LNCAP (cell line): Measurements from ENCODE around the gene MRPL49.

Experiments
- TF ChIP-seq, protein P1 (sequence below): fragments of 450-650 bp; IDR thresholded peaks from 2 replicates; pipeline ENCODE4 v1.5.1; 2017; ENCODE audit warnings: mild to moderate bottlenecking

Gene MRPL49

DNA sequence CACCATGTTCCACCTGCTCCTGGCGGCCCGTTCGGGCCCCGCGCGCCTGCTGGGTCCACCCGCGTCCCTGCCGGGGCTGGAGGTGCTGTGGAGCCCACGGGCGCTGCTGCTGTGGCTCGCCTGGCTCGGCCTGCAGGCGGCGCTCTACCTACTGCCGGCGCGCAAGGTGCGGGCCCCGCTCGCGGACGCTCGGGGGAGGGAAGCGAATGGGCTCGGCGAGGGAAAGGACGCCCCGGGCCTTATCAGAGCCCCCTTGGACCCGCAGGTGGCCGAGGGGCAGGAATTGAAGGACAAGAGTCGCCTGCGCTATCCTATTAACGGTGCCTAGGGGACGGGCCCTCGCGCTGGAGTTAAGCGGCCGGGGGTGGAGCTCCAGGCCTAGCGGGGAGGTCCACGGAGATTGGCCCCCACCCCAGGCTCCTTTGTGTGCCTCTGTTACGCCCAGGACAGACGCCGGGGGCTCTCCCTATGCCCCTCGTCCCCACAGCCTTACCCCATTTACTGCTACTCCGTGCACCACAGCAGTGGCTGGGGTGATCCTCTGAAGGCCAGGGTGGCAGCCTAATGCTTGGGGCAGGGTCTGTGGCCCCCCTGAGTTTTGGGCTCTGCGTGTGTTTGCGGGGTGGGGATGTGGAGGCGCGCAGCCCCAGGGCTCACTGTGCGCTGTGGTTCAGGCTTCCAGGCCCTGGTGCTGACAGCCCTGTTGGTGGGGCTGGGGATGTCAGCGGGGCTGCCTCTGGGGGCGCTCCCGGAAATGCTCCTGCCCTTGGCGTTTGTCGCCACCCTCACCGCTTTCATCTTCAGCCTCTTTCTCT, 9.4 kb upstream of the MRPL49 start:
- TF ChIP-seq, protein P1, sequence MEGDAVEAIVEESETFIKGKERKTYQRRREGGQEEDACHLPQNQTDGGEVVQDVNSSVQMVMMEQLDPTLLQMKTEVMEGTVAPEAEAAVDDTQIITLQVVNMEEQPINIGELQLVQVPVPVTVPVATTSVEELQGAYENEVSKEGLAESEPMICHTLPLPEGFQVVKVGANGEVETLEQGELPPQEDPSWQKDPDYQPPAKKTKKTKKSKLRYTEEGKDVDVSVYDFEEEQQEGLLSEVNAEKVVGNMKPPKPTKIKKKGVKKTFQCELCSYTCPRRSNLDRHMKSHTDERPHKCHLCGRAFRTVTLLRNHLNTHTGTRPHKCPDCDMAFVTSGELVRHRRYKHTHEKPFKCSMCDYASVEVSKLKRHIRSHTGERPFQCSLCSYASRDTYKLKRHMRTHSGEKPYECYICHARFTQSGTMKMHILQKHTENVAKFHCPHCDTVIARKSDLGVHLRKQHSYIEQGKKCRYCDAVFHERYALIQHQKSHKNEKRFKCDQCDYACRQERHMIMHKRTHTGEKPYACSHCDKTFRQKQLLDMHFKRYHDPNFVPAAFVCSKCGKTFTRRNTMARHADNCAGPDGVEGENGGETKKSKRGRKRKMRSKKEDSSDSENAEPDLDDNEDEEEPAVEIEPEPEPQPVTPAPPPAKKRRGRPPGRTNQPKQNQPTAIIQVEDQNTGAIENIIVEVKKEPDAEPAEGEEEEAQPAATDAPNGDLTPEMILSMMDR: peak; percentile 98

DNA sequence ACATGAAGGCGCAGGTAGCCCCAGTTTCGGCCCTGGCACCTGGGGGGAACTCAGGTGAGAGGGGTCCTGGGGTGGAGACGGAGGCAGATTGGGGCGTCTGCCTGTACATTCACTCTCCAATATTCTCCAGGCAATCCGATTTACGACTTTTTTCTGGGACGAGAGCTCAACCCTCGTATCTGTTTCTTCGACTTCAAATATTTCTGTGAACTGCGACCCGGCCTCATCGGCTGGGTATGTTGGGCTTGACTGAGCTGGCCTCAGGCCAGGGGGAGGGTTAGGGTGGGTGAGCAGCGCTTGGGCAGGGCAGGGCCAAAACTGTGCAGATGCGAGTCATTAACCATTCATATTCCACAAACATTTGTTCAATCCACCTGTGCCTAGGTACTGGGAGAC, 8.8 kb upstream of the MRPL49 start:
- TF ChIP-seq, protein P1: no peak

DNA sequence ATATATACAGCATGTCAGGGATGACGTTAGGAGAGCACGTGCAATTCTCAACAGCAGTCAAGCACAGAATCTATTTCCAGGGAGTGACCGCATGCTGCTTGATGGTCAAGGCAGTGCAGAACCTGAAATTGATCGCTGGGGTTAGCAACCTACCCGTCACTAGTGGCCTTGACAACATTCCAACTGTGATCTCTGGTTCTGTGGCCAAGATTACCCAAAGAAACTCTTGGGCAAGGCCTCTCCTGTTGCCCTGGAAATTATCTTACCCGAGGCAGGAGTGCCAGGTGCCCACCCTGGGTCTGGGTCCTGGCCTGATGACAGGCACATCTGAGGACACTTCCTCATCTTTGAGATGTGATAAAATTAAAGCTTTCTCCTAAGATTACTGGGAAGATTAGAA, 8.3 kb upstream of the MRPL49 start:
- TF ChIP-seq, protein P1: no peak

DNA sequence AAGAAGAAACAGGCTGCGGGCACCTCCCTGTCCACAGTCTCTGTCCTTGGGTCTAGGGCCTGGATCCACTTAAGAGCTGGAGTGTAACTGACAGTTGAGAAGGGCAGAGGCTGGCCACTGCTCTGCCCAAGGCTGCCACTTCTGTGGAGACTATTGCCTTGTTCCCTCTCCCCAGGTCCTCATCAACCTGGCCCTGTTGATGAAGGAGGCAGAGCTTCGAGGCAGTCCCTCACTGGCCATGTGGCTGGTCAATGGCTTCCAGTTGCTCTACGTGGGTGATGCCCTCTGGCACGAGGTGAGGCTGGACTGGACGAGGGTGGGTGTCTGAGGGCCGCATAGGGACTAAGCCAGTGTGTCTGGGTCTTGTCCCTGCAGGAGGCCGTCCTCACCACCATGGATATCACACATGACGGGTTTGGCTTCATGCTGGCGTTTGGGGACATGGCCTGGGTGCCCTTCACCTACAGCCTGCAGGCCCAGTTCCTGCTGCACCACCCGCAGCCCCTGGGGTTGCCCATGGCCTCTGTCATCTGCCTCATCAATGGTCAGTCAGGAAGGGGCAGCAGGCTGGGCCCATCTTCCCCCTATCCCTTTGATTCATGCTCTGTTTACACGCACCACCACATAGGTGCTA, 7.5 kb upstream of the MRPL49 start:
- TF ChIP-seq, protein P1: no peak

DNA sequence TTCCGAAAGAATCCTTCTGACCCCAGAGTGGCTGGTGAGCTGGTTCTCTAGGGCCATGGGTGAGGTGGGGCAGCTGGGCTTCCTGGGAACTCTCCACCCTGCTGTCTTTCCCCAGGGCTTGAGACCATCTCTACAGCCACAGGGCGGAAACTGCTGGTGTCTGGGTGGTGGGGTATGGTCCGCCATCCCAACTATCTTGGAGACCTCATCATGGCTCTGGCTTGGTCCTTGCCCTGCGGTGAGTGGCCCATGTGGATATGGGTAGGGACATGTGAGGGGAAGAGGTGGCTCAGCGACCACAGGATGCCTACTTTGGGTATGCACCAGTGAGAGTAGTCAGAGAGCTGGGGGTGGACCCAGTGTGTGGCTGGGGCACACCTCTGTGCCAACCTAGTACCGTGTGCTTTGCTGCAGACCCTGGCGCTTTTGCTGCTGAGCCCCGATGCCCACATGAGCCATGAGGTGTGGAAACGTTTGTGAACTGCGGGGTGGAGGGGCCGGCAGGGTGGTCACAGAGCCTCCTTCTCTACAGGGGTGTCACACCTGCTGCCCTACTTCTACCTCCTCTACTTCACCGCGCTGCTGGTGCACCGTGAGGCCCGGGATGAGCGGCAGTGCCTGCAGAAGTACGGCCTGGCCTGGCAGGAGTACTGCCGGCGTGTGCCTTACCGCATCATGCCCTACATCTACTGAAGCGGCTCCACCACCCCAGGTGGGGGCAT, 6.6 kb upstream of the MRPL49 start:
- TF ChIP-seq, protein P1: no peak

DNA sequence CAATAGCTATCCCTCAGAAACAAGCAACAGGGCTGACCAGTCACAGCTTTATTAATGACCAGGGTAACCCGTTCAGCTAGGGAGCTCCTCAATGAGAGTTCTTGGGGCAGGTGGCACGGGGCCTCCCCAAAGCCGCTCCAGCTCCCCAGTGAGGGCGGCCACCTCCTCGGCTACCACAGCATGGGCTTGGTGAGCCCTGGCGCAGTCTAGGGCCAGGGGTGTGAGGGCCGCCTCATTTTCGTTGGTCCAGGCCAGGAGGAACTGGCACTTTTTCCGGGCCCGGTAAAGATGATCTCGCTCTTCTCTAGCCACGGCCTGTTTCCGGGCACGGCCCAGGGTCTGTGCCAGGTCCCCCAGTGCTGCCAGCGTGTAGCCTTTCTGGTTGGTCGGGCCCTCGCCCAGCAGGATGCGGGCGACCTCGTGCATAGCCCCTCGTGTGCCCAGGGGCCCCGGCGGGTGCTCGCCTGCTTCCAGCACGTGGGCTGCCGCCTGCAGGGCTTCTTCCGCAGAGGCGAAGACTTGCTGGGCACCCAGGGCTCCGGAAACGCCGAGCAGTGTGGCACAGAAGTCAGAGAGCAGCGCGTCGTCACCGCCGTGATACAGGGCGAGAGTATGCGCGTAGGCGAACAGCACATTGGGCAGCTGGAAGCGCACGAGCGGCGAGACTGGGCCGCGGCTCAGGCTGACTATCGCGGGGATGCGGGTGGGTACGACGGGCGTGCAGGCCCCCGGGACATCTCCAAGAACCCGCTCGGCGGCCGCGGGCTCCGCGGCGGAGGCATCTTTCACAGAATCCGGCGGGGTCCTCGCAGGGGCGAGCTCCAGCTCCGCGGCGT, 5.5 kb upstream of the MRPL49 start:
- TF ChIP-seq, protein P1: no peak
